Measurements from ENCODE around the gene ZBTB20. TPM values are rescaled to one million over a fixed set of nuclear protein-coding genes. Genes with fewer than 3 reads are reported as not detected.
A peak's percentile ranks its signal among the peaks of the same experiment; 100 is the strongest.

Gene ZBTB20
- total and polyA plus RNA-seq, 10 donors = 0.32 to 89.7 (median 71.8) TPM

GRCh38 chr3:114424337-114424736 is 722.8 kb downstream of the ZBTB20 start:
- H3K27ac ChIP-seq = no peak overlapping the region
- intact Hi-C loops (cut with DNase I; ENCODE audit: low total_unique reads) = loop anchor here (5.0 kb wide), 1 partner anchor 277 kb away; no protein-coding TSS in a partner anchor
- no peaks in the 10 kb centered on the region for H3K9me3 ChIP-seq
- no peak for TF ChIP-seq POLR2A (IDR thresholded peaks at IDR 0.05)
- no peak for TF ChIP-seq POLR2AphosphoS5 (IDR thresholded peaks at IDR 0.05)
- TF ChIP-seq CTCF (IDR thresholded peaks at IDR 0.05 in 8 of 11, conservative IDR thresholded peaks at IDR 0.05 in 3 of 11) = no peak
- 78 to 84% (median 82%) methylated on average over 8 of the region's 8 CpGs for WGBS, 5 donors
- H3K36me3 ChIP-seq = no peaks in the 10 kb centered on the region
- peaks cover 0 to 6% (median 0%) of the 10 kb centered on the region in 6 donors for H3K4me1 ChIP-seq
- DNase-seq = no peak
- no peaks in the 10 kb centered on the region for H3K27me3 ChIP-seq (replicated peaks in 1 of 7)
- H3K4me3 ChIP-seq = no peak overlapping the region

DNA sequence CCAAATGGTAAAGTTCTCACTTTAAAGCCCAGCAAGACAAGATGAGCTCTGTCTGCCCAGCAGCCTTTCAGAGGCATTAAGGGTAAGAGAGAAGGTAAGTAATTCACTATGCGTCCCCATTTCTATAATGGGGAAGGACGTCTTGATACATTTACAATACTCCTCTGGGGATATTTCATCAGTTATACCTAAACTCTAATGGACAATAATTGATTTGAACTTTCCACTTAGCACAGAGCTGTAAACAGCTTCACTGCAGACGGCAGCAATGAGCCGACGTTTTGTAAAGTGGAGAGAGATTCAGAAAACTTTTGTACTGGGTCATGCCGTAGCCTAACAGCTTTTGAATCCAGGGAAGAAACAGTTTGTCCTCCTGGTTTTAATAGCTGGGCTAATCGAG is 725.9 kb downstream of the ZBTB20 start:
- H3K9me3 ChIP-seq = no peaks in the 10 kb centered on the region
- H3K36me3 ChIP-seq = no peaks in the 10 kb centered on the region
- intact Hi-C loops (cut with DNase I; ENCODE audit: low total_unique reads) = loop anchor here (5.0 kb wide), 1 partner anchor 274 kb away; no protein-coding TSS in a partner anchor
- no peaks in the 10 kb centered on the region for H3K27me3 ChIP-seq (replicated peaks in 1 of 7)
- WGBS, 5 donors = 83 to 91% (median 85%) methylated on average over 7 of the region's 7 CpGs
- H3K4me1 ChIP-seq = peaks cover 0 to 25% (median 12%) of the 10 kb centered on the region in 6 donors
- no peak for DNase-seq
- H3K4me3 ChIP-seq = no peak overlapping the region
- no peak overlapping the region for H3K27ac ChIP-seq
- TF ChIP-seq POLR2AphosphoS5 (IDR thresholded peaks at IDR 0.05) (no peak), POLR2A (IDR thresholded peaks at IDR 0.05) (no peak), CTCF (IDR thresholded peaks at IDR 0.05 in 8 of 11, conservative IDR thresholded peaks at IDR 0.05 in 3 of 11) (no peak)

DNA sequence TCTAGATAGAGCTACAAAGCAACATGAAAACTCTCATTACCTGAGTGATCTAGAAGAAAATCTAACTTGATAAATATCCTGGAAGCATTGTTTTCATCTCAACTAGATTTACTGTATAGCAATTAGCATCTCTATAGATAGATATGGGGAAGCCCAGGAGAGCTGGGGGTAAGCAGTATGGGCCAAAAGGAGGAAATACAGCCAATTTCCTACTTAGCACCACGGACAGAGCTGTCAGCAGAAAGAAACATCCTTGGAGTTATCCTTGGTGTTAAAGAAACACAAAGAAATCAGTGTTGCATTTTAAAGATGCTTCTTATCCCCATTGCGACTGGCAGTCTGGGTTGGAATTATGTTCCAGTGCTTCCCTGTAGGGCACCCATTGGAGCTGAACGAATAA is 727.0 kb downstream of the ZBTB20 start:
- no peaks in the 10 kb centered on the region for H3K36me3 ChIP-seq
- intact Hi-C loops (cut with DNase I; ENCODE audit: low total_unique reads) = loop anchor here (5.0 kb wide), 1 partner anchor 273 kb away; no protein-coding TSS in a partner anchor
- no peaks in the 10 kb centered on the region for H3K27me3 ChIP-seq (replicated peaks in 1 of 7)
- WGBS, 5 donors = 52 to 62% (median 60%) methylated on average over 3 of the region's 3 CpGs
- TF ChIP-seq POLR2AphosphoS5 (IDR thresholded peaks at IDR 0.05) = no peak
- no peak for TF ChIP-seq POLR2A (IDR thresholded peaks at IDR 0.05)
- TF ChIP-seq CTCF (IDR thresholded peaks at IDR 0.05 in 8 of 11, conservative IDR thresholded peaks at IDR 0.05 in 3 of 11) = no peak
- H3K4me3 ChIP-seq = no peak overlapping the region
- no peak overlapping the region for H3K27ac ChIP-seq
- H3K9me3 ChIP-seq = no peaks in the 10 kb centered on the region
- DNase-seq = no peak
- peaks cover 0 to 25% (median 12%) of the 10 kb centered on the region in 6 donors for H3K4me1 ChIP-seq

DNA sequence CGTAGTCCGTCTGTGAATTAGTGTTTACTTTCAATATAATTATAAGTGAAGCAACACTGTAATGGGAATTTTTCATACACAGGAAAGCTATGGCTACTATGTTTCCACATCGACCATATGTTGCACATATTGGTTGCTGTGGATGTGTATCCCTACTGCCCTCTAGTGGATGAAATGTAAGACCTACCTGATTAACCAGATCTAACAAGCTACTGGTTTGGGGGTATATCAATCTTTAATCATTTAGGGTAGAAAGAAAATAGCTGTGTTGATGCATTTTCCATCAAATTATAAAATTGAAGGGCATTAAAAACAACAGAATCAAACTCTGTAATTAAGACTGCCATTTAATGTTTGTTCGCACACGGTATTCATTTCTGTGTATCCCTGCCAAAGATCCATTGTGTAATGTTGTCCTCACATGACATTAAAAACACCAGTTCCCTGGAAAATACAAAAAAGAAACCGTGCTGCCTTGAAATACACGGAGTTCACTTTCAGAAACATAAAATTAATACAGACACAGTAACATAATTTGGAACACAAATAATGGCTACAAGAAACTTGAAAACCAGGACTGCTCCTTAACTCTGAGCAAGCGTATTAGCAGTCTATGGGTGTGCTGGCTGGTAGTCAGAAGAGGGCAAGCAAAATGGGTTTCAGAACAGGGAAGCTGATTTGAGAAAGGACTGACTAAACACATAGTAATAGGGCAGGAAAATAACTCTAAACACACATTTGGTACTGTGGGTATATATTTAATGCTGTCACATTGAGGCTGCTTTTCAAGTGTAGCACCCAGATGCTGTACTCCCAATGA is 728.2 kb downstream of the ZBTB20 start:
- Histone ChIP-seq H3K9me3 (no peaks in the 10 kb centered on the region), H3K36me3 (no peaks in the 10 kb centered on the region), H3K27me3 (replicated peaks in 1 of 7) (no peaks in the 10 kb centered on the region), H3K4me3 (no peak overlapping the region), H3K4me1 (peaks cover 0 to 26% (median 12%) of the 10 kb centered on the region in 6 donors), H3K27ac (peak overlapping the region in 1 of 8 donors; percentile 1)
- WGBS, 5 donors = 30 to 38% (median 32%) methylated on average over 8 of the region's 8 CpGs
- TF ChIP-seq CTCF (IDR thresholded peaks at IDR 0.05 in 8 of 11, conservative IDR thresholded peaks at IDR 0.05 in 3 of 11) = peak; percentile 42 to 80 (median 75)
- TF ChIP-seq POLR2A (IDR thresholded peaks at IDR 0.05) = no peak
- no peak for TF ChIP-seq POLR2AphosphoS5 (IDR thresholded peaks at IDR 0.05)
- DNase-seq = no peak
- intact Hi-C loops (cut with DNase I; ENCODE audit: low total_unique reads) = no loop called here

Data from spleen (tissue), 11 donors.